ENCODE data around the gene TMA7. TPM values are rescaled to one million over a fixed set of nuclear protein-coding genes. Genes with fewer than 3 reads are reported as not detected.
A peak's percentile ranks its signal among the peaks of the same experiment; 100 is the strongest.

The TMA7 gene
- total RNA-seq, 2 donors from 2014 or later, result 290 to 326 TPM

- no peak for DNase-seq
- H3K27ac Mint-ChIP-seq, result peak overlapping the region; percentile 73
- H3K27me3 Mint-ChIP-seq (ENCODE audit: insufficient read depth), result no peaks in the 10 kb centered on the region
- 80 to 84% methylated on average over 8 to 13 of the region's 13 CpGs for WGBS, 2 experiments (ENCODE audit: insufficient coverage in 1 of 2, insufficient read length in 1 of 2)
- no peak overlapping the region for H3K4me3 Mint-ChIP-seq
- H3K4me1 Mint-ChIP-seq, result peaks cover 32% of the 10 kb centered on the region
- Histone ChIP-seq H3K9me3 (ENCODE audit: control insufficient read depth, low read length) (no peaks in the 10 kb centered on the region), H3K4me3 (ENCODE audit: low read length) (no peak overlapping the region), H3K9ac (ENCODE audit: extremely low read depth, low read length, poor library complexity, severe bottlenecking) (no peak overlapping the region), H3K4me1 (ENCODE audit: control insufficient read depth, insufficient read depth, low read length) (peaks cover 12% of the 10 kb centered on the region), H3K27me3 (ENCODE audit: control insufficient read depth, insufficient read depth, low read length, poor library complexity, severe bottlenecking) (no peaks in the 10 kb centered on the region), H3K27ac (ENCODE audit: low read depth, low read length) (peak overlapping the region; percentile 21), H3K36me3 (ENCODE audit: control insufficient read depth, insufficient read depth, low read length) (peaks cover 8% of the 10 kb centered on the region)
- no peak for TF ChIP-seq CTCF (conservative IDR thresholded peaks at IDR 0.05)
- peaks cover 16% of the 10 kb centered on the region for H3K36me3 Mint-ChIP-seq (ENCODE audit: low read depth)
- no peaks in the 10 kb centered on the region for H3K9me3 Mint-ChIP-seq
Observed at GRCh38 chr3:48425281-48425812, 14.7 kb upstream of the TMA7 start.

- Mint-ChIP-seq H3K36me3 (ENCODE audit: low read depth) (peaks cover 16% of the 10 kb centered on the region), H3K4me3 (no peak overlapping the region), H3K27me3 (ENCODE audit: insufficient read depth) (no peaks in the 10 kb centered on the region), H3K9me3 (no peaks in the 10 kb centered on the region), H3K4me1 (peaks cover 39% of the 10 kb centered on the region), H3K27ac (no peak overlapping the region)
- H3K27me3 ChIP-seq (ENCODE audit: control insufficient read depth, insufficient read depth, low read length, poor library complexity, severe bottlenecking), result no peaks in the 10 kb centered on the region
- WGBS, 2 experiments (ENCODE audit: insufficient coverage in 1 of 2, insufficient read length in 1 of 2), result 91 to 97% methylated on average over 11 of the region's 11 CpGs
- peaks cover 14% of the 10 kb centered on the region for H3K4me1 ChIP-seq (ENCODE audit: control insufficient read depth, insufficient read depth, low read length)
- TF ChIP-seq CTCF (conservative IDR thresholded peaks at IDR 0.05), result no peak
- peaks cover 6% of the 10 kb centered on the region for H3K36me3 ChIP-seq (ENCODE audit: control insufficient read depth, insufficient read depth, low read length)
- H3K4me3 ChIP-seq (ENCODE audit: low read length), result no peak overlapping the region
- H3K9me3 ChIP-seq (ENCODE audit: control insufficient read depth, low read length), result no peaks in the 10 kb centered on the region
- DNase-seq, result no peak
- no peak overlapping the region for H3K9ac ChIP-seq (ENCODE audit: extremely low read depth, low read length, poor library complexity, severe bottlenecking)
- no peak overlapping the region for H3K27ac ChIP-seq (ENCODE audit: low read depth, low read length)
Observed at GRCh38 chr3:48426401-48426909, 13.6 kb upstream of the TMA7 start.

- H3K27me3 Mint-ChIP-seq (ENCODE audit: insufficient read depth), result no peaks in the 10 kb centered on the region
- Histone ChIP-seq H3K9ac (ENCODE audit: extremely low read depth, low read length, poor library complexity, severe bottlenecking) (no peak overlapping the region), H3K27ac (ENCODE audit: low read depth, low read length) (no peak overlapping the region)
Observed at GRCh38 chr3:48426944-48427629, 13.0 kb upstream of the TMA7 start.

More at GRCh38 chr3:48426944-48427629, 13.0 kb upstream of the TMA7 start:
- H3K4me3 Mint-ChIP-seq, result peak overlapping the region; percentile 90
- H3K9me3 Mint-ChIP-seq, result no peaks in the 10 kb centered on the region
- H3K4me3 ChIP-seq (ENCODE audit: low read length), result no peak overlapping the region
- peaks cover 14% of the 10 kb centered on the region for H3K4me1 ChIP-seq (ENCODE audit: control insufficient read depth, insufficient read depth, low read length)
- TF ChIP-seq CTCF (conservative IDR thresholded peaks at IDR 0.05), result no peak
- peak overlapping the region; percentile 88 for H3K27ac Mint-ChIP-seq
- H3K27me3 ChIP-seq (ENCODE audit: control insufficient read depth, insufficient read depth, low read length, poor library complexity, severe bottlenecking), result no peaks in the 10 kb centered on the region
- DNase-seq, result no peak
- H3K36me3 ChIP-seq (ENCODE audit: control insufficient read depth, insufficient read depth, low read length), result peaks cover 7% of the 10 kb centered on the region
- peaks cover 43% of the 10 kb centered on the region for H3K4me1 Mint-ChIP-seq
- no peaks in the 10 kb centered on the region for H3K9me3 ChIP-seq (ENCODE audit: control insufficient read depth, low read length)
- H3K36me3 Mint-ChIP-seq (ENCODE audit: low read depth), result peaks cover 16% of the 10 kb centered on the region
- 90 to 93% methylated on average over 6 to 8 of the region's 8 CpGs for WGBS, 2 experiments (ENCODE audit: insufficient coverage in 1 of 2, insufficient read length in 1 of 2)

Measured in endodermal cell (in vitro differentiated cells).